Trophoblast cell (in vitro differentiated cells and primary cell): ENCODE results near the gene FOLR3.
"Not testable (repeated sequence)": the region's sequence is repeated elsewhere in the genome, so short reads cannot be mapped to it uniquely, and the experiment has no call there.

Source experiments
- DNase-seq, 2 donors: peaks; one replicate each; pipeline ENCODE4 v3.0.0-alpha.2; 2016
- H2AFZ ChIP-seq: 2 replicates; pipeline ENCODE4 v1.6.1; 2013; ENCODE audit warnings: low read length, moderate library complexity, mild to moderate bottlenecking; ENCODE audit not compliant: insufficient read depth, poor library complexity
- H2AK5ac ChIP-seq: 2 replicates; pipeline ENCODE4 v1.6.1; 2013; ENCODE audit warnings: mild to moderate bottlenecking, low read length
- H2BK120ac ChIP-seq: 2 replicates; pipeline ENCODE4 v1.6.1; 2013; ENCODE audit warnings: low read length, mild to moderate bottlenecking, moderate library complexity; ENCODE audit not compliant: insufficient read depth, poor library complexity
- H2BK12ac ChIP-seq: 2 replicates; pipeline ENCODE4 v1.6.1; 2013; ENCODE audit warnings: mild to moderate bottlenecking, low read length, moderate library complexity
- H2BK5ac ChIP-seq: 2 replicates; pipeline ENCODE4 v1.6.1; 2013; ENCODE audit warnings: low read length, low read depth, moderate library complexity, mild to moderate bottlenecking; ENCODE audit not compliant: poor library complexity
- H3K14ac ChIP-seq: 2 replicates; pipeline ENCODE4 v1.6.1; 2013; ENCODE audit warnings: mild to moderate bottlenecking, low read length
- H3K18ac ChIP-seq: 2 replicates; pipeline ENCODE4 v1.6.1; 2013; ENCODE audit warnings: mild to moderate bottlenecking, low read length
- H3K23ac ChIP-seq: 2 replicates; pipeline ENCODE4 v1.6.1; 2013; ENCODE audit warnings: low read length
- H3K27ac ChIP-seq: 2 replicates; pipeline ENCODE4 v1.5.1; 2013; ENCODE audit warnings: low read depth, mild to moderate bottlenecking, inconsistent platforms, low read length, moderate library complexity
- H3K27me3 ChIP-seq: 2 replicates; pipeline ENCODE4 v1.6.1; 2013; ENCODE audit warnings: inconsistent platforms, mild to moderate bottlenecking, low read length, moderate library complexity; ENCODE audit not compliant: insufficient read depth
- H3K36me3 ChIP-seq, 2 experiments: 1 replicate in 1 of 2; 2 replicates in 1 of 2; pipeline ENCODE4 v1.6.1; 2013; ENCODE audit warnings: low read length in 2 of 2, mild to moderate bottlenecking in 2 of 2, moderate library complexity in 1 of 2; ENCODE audit not compliant: insufficient read depth in 2 of 2, control insufficient read depth in 1 of 2
- H3K4ac ChIP-seq: 2 replicates; pipeline ENCODE4 v1.6.1; 2013; ENCODE audit warnings: low read depth, mild to moderate bottlenecking, low read length, moderate library complexity
- H3K4me1 ChIP-seq, 2 experiments: 1 replicate in 1 of 2; 2 replicates in 1 of 2; pipeline ENCODE4 v1.6.1; 2013; ENCODE audit warnings: low read length in 2 of 2, mild to moderate bottlenecking in 2 of 2, moderate library complexity in 1 of 2; ENCODE audit not compliant: insufficient read depth in 2 of 2, control insufficient read depth in 1 of 2
- H3K4me2 ChIP-seq: 2 replicates; pipeline ENCODE4 v1.6.1; 2013; ENCODE audit warnings: inconsistent platforms, mild to moderate bottlenecking, low read length, moderate library complexity
- H3K4me3 ChIP-seq: 2 replicates; pipeline ENCODE4 v1.5.1; 2013; ENCODE audit warnings: mild to moderate bottlenecking, low read depth, low read length, inconsistent platforms
- H3K79me1 ChIP-seq: one replicate; pipeline ENCODE4 v1.6.1; 2013; ENCODE audit warnings: low read length
- H3K79me2 ChIP-seq: 2 replicates; pipeline ENCODE4 v1.6.1; 2013; ENCODE audit warnings: low read length, mild to moderate bottlenecking; ENCODE audit not compliant: control insufficient read depth, insufficient read depth, poor library complexity
- H3K9ac ChIP-seq: 2 replicates; pipeline ENCODE4 v1.6.1; 2013; ENCODE audit warnings: mild to moderate bottlenecking, low read length
- H3K9me3 ChIP-seq: 2 replicates; pipeline ENCODE4 v1.6.1; 2013; ENCODE audit warnings: low read depth, mild to moderate bottlenecking, control low read depth, inconsistent platforms, low read length; ENCODE audit not compliant: insufficient read depth
- H4K12ac ChIP-seq: 2 replicates; pipeline ENCODE4 v1.6.1; 2013; ENCODE audit warnings: low read depth, mild to moderate bottlenecking, low read length, moderate library complexity
- H4K8ac ChIP-seq: 2 replicates; pipeline ENCODE4 v1.6.1; 2013; ENCODE audit warnings: low read depth, mild to moderate bottlenecking, low read length, moderate library complexity
- H4K91ac ChIP-seq: one replicate; pipeline ENCODE4 v1.6.1; 2013; ENCODE audit warnings: low read depth, mild to moderate bottlenecking, low read length, moderate library complexity
- WGBS: extraction: QIAGEN DNeasy Blood & Tissue Kit; methylation state at CpG from one replicate; pipeline ENCODE4 v1.1.7; 2013; ENCODE audit warnings: missing lambda C conversion rate; ENCODE audit not compliant: insufficient read length, insufficient coverage; ENCODE audit errors: extremely low coverage; 5-methylcytosine and 5-hydroxymethylcytosine counted together

Gene FOLR3

DNA sequence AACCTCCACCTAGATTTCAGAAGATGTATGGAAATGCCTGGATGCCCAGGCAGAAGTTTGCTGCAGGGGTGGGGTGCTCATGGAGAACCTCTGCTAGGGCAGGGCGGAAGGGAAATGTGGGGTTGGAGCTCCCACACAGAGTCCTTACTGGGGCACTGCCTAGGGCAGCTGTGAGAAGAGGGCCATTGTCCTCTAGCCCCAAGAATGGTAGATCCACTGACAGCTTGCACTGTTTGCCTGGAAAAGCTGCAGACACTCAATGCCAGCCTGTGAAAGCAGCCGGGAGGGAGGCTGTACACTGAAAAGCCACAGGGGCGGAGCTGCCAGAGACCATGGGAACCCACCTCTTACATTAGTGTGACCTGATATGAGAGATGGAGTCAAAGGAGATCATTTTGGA is 34.2 kb downstream of the FOLR3 start:
- WGBS, result no CpG with 5 or more reads among the region's 3 CpGs
- not testable (repeated sequence) for H3K23ac ChIP-seq, H2AK5ac ChIP-seq, H4K8ac ChIP-seq, H3K14ac ChIP-seq, H3K4me2 ChIP-seq, H3K36me3 ChIP-seq, H2BK5ac ChIP-seq, H3K18ac ChIP-seq, H3K27me3 ChIP-seq, H3K4me1 ChIP-seq, DNase-seq, H3K4me3 ChIP-seq, H3K79me2 ChIP-seq, H2AFZ ChIP-seq, H3K79me1 ChIP-seq, H3K27ac ChIP-seq, H4K91ac ChIP-seq, H2BK12ac ChIP-seq, H3K4ac ChIP-seq, H2BK120ac ChIP-seq, H3K9me3 ChIP-seq, H3K9ac ChIP-seq, H4K12ac ChIP-seq

DNA sequence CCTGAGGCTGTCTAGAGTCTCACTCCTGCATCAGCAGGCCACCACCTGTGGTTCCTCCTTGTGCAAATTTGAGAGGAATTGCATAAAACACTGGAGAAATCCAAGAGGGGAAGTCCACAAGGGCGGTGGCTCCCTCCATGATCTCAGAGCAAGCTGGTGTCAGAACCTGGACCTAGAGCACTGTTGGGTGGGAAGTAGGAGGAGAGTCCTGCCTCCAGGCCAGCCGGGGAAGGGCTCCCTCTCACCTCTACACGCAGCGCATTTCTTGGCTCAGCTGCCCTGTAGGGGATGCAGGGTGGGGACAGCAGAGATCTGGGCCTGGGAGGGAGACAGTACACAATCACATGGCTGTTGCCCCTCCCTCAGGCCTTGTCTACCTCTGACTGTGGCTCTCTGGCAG is 36.5 kb downstream of the FOLR3 start:
- H3K27ac ChIP-seq, H3K79me2 ChIP-seq, H4K8ac ChIP-seq, H2BK5ac ChIP-seq, H4K12ac ChIP-seq, H4K91ac ChIP-seq, H3K23ac ChIP-seq, H2BK120ac ChIP-seq, H2AFZ ChIP-seq, H2BK12ac ChIP-seq, H3K4me2 ChIP-seq, H3K4ac ChIP-seq, DNase-seq, H3K18ac ChIP-seq, H3K4me1 ChIP-seq, H3K27me3 ChIP-seq, H3K4me3 ChIP-seq, H3K9me3 ChIP-seq, H3K36me3 ChIP-seq, H2AK5ac ChIP-seq, H3K79me1 ChIP-seq, H3K14ac ChIP-seq: not testable (repeated sequence)
- H3K9ac ChIP-seq, result peak overlapping the region; percentile 53
- no CpG with 5 or more reads among the region's 4 CpGs for WGBS

DNA sequence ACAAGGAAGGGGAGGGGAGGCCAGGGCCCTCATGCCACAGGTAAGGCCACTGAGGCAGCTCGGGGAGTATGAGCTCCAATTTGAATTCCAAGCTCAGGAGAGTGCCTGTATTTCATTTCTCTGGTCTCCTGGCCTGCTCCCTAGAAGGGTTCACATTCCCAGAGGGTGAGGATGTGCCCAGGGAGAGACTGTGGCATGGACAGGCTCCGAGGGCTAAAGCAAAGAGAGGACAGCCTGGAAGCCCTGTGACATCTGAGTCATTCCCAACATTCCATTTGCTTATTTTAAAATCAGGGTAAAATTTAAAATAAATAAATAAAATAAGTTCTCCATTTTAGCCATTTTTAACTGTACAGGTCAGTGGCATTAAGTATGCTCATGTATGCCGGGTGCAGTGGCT is 37.8 kb downstream of the FOLR3 start:
- Histone ChIP-seq H3K9ac (no peak overlapping the region), H3K79me2 (no peaks in the 10 kb centered on the region), H3K4me1 (no peaks in the 10 kb centered on the region), H3K23ac (no peak overlapping the region), H2AK5ac (no peak overlapping the region), H3K4me3 (no peak overlapping the region), H4K91ac (no peak overlapping the region), H2BK5ac (no peak overlapping the region), H4K8ac (no peak overlapping the region), H3K9me3 (no peaks in the 10 kb centered on the region), H3K4me2 (no peak overlapping the region), H3K4ac (no peak overlapping the region), H2BK12ac (no peak overlapping the region), H3K79me1 (no peaks in the 10 kb centered on the region), H2BK120ac (no peak overlapping the region), H3K27ac (no peak overlapping the region), H3K18ac (no peak overlapping the region), H2AFZ (no peak overlapping the region), H3K36me3 (no peaks in the 10 kb centered on the region), H4K12ac (no peak overlapping the region), H3K27me3 (no peaks in the 10 kb centered on the region), H3K14ac (no peak overlapping the region)
- no peak for DNase-seq
- no CpG with 5 or more reads among the region's 3 CpGs for WGBS

DNA sequence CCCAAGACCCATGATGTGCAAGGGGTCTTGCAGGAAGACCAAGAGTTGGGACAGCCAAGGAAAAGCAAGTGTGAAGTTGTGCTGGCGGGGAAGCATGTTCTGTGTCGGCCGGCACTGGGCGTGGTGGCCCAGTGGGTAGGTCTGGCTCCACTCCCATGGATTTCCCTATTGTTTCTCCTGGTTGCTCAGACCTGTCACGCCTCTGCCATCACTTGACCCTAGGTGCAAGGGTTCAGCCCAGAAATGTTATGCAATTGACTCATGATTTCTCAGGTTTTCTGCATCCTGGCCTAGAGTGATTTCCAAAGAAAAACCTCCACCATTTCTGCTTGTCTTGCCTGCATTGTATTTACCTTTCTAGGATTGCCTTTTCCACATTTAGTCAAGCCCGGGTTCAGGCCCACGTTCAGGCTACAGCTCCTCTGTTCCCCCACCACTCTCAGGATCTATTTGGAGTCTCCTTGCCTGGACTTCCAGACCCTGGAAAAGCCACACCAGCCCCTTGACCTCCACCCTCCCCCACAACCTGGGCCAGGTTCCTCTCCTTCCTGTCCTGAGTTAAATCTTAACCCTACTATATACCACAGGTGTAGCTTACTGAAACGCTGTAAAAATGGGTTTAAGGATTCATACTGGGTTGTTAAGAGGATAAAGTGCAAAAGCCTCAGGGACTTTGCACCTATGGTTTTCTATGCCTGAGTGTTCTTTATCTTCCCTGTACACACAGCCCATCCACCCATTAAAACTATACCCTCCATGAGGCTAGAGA is 39.0 kb downstream of the FOLR3 start:
- Histone ChIP-seq H3K4me2 (no peak overlapping the region), H3K27ac (no peak overlapping the region), H3K18ac (no peak overlapping the region), H2BK5ac (no peak overlapping the region), H3K4me1 (no peaks in the 10 kb centered on the region), H2AK5ac (no peak overlapping the region), H2AFZ (no peak overlapping the region), H4K12ac (no peak overlapping the region), H4K91ac (no peak overlapping the region), H2BK12ac (no peak overlapping the region), H3K27me3 (no peaks in the 10 kb centered on the region), H3K9me3 (no peaks in the 10 kb centered on the region), H3K4me3 (no peak overlapping the region), H3K23ac (no peak overlapping the region), H2BK120ac (no peak overlapping the region), H3K9ac (no peak overlapping the region), H4K8ac (no peak overlapping the region), H3K79me2 (no peaks in the 10 kb centered on the region), H3K14ac (no peak overlapping the region), H3K79me1 (no peaks in the 10 kb centered on the region), H3K4ac (no peak overlapping the region), H3K36me3 (no peaks in the 10 kb centered on the region)
- no peak for DNase-seq
- no CpG with 5 or more reads among the region's 8 CpGs for WGBS
